SIG-M5 treated with dmso at 0.1 percent for 504 hours (cell line): ENCODE data around the gene SLFN5.
A peak's percentile ranks its signal among the peaks of the same experiment; 100 is the strongest.
"Not testable (repeated sequence)": the region's sequence is repeated elsewhere in the genome, so short reads cannot be mapped to it uniquely, and the experiment has no call there.

Source experiments
- DNase-seq: peaks from one replicate; lab custom pipeline; 2025; ENCODE audit not compliant: unreplicated experiment; lab: John Stamatoyannopoulos, UW

SLFN5 gene

DNA sequence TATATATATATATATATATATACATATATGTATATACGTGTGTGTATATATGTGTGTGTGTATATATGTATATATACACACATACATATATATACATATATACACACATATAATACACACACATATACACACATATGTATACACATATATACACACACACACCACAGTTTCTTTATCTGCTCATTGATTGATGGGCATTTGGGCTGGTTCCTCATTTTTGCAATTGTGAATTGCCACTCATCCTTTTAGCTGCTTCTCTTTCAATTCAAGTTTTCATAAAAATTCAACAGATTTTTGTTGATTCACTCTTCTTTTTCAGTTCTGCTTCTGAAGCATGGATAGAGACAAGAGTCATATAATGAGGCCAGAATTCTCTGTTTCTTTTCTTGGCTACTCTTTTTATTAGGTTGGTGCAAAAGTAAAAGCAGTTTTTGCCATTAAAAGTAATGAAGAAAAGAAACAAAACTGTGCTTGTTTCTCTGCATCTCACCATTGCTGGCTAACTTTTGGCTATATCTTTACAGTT is 44.5 kb downstream of the SLFN5 start:
- peak; percentile 25 for DNase-seq

GRCh38 chr17:35289222-35289621 is 46.4 kb downstream of the SLFN5 start:
- peak; percentile 58 for DNase-seq

GRCh38 chr17:35291802-35292201 is 48.9 kb downstream of the SLFN5 start:
- no peak for DNase-seq

- DNase-seq: peak; percentile 12
These were observed 50.4 kb downstream of the SLFN5 start for GRCh38 chr17:35293151-35293847.

DNA sequence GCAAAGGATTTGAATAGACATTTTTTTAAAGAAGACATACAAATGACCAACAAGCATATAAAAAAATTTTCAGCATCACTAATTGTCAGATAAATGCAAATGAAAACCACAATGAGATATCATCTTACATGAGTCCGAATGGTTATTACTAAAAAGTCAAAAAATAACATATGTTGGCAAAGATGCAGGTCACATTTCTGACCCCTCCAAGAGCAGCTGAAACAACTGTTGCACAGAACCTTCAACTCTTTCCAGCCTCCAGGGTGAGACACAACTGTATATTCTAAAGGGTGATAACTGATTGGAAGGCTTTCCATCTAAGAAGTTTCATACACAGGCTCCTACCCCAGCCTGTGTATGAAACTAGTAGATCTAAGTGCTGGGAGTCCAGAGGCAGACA is 51.9 kb downstream of the SLFN5 start:
- no peak for DNase-seq

DNA sequence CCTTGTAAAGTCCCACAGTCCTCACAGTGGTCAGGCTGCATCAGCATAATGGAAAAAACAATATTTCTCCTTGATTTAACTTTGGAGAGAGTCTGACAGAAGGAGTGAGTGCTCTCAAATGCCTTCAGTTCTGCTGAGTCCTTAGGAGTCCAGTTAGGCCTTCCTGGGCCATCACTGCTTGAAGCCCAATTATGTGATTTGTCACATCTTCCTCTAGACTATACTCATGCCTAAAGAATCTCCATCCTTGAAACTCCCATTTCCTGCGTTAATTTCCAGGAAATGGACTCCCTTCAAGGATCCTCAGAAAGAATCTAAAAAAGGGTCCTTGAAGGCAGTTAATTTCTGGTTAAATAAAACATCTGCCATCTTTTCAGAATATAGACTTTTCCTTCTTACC is 52.8 kb downstream of the SLFN5 start:
- DNase-seq: no peak

DNA sequence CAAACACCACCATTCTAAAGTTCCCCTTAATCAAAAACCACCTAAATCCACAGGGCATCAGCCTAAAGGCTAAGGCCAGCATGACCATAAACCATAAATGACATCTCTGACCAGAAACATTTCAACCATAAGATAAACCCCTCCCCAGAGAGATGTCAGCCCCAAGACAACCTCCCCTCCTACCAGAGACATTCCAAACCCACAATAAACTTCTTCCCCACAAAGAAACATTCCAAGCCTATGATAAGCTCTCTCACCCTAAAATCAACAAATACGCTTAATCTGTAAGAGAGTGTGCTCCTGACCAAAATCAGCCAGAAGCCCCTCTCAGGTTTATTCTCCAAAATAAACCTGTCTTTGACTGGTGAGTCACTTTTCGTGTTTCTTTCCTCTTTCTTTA is 54.8 kb downstream of the SLFN5 start:
- DNase-seq: no peak

GRCh38 chr17:35298639-35299038 is 55.8 kb downstream of the SLFN5 start:
- DNase-seq: no peak

GRCh38 chr17:35299135-35299534 is 56.3 kb downstream of the SLFN5 start:
- DNase-seq: no peak

- not testable (repeated sequence) for DNase-seq
These were observed 66.5 kb downstream of the SLFN5 start for GRCh38 chr17:35309345-35309744.

DNA sequence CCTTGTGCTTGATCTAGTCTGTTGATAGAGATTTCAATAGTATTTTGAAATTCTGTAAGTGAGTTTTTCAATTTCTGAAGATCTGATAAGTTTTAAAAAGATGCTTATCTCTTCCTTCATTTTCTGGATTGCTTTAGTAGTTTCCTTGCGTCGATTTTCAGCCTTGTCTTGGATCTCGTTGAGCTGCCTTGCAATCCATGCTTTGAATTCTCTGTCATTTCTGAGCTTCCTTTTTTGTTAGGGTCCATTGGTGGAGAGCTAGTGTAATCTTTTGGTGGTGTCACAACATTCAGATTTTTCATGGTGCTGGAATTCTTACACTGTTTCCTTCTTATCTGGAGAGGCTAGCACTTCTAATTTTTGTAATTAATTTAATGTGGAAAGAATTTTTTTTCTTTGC is 69.5 kb downstream of the SLFN5 start:
- no peak for DNase-seq

DNA sequence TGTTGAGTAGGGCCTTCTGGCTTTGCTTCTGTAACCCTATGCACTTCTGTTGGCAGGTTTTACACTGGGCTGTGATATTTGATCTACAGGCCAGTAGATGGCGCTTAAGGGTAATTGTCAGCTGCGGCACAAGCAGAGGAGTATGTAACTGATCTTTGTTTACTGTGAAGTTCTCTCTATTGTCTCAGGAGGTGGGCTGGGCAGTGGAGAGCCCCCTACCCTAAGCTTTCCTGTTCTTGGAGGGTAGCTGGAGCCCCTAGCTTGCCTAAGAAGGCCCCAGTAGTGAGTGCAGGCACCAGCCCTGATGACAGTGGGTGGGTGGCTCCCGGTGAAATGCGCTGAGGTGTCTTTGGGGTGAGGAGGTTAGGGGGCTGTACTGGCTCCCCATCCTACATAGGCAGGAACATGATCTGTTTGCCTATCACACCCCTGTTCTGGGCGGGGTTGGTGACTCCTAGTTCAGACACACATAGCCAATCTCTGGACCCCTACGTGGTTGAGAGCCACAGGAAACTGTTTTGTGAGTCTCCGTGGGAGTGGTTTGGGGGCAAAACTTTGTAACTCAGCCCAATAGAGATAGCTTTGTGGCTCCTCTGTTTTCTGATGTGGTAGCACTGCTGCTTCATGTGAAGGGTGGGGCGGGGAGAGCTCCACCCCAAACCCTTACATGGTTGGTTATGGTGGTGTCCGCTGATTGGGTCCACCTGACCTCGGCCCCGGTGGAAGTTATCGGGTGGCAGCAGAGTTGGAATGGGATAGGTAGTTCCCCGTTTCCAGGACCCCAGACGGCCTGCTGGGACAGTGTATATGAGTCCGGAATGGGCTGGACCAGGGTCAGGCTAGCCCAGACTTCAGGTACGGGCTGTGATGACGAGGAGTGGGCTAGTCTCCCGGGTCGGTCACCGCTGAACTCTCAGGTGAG is 70.2 kb downstream of the SLFN5 start:
- peak; percentile 75 for DNase-seq

- no peak for DNase-seq
These were observed 71.1 kb downstream of the SLFN5 start for GRCh38 chr17:35313875-35314409.

- no peak for DNase-seq
These were observed 71.7 kb downstream of the SLFN5 start for GRCh38 chr17:35314415-35315216.

GRCh38 chr17:35315283-35315682 is 72.4 kb downstream of the SLFN5 start:
- DNase-seq: no peak

DNA sequence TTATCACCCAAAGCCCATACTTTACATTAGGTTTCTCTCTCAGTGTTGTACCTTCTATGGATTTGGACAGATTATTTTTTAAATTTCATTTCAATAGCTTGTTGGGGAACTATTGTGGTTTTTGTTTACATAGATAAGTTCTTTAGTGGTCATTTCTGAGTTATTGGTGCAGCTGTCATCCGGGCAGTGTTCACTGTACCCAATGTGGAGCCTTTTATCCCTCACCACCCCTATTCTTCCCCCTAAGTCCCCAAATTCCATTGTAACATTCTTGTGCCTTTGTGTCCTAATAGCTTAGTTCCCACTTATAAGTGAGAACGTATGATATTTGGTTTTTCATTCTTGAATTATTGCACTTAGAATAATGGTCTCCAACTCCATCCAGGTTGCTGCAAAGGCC is 73.1 kb downstream of the SLFN5 start:
- no peak for DNase-seq

DNA sequence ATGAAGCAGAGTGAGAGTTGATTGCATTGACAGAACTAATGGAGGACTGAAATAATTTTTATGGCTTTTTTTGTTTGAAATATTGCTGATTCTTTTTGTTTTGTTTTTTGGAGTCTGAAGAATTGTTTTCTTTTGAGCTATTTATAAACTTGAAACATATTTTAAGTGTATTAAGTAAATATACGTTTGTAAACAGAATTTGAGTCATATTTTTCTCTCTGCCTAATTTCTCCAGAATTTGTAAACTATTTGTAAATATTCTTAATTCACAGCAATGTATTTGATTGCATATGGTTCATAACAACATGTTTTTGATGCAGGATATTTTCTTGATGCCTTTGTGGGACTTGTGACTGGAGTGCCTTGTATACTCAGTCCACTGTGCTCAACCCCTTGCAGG is 79.9 kb downstream of the SLFN5 start:
- no peak for DNase-seq
